Fibroblast of lung (primary cell): ENCODE data around the gene BCL7A.

Experiments
- EZH2 ChIP-seq: IDR thresholded peaks from 2 replicates; pipeline ENCODE4 v1.5.1; 2012; ENCODE audit warnings: low read length, control low read depth, mild to moderate bottlenecking; ENCODE audit errors: missing control alignments
- TF ChIP-seq, protein P1 (sequence below), 2 donors: IDR thresholded peaks in 1 of 2; conservative IDR thresholded peaks in 1 of 2; 1 replicate in 1 of 2; 2 replicates in 1 of 2; pipeline ENCODE4 v1.5.1; 2011 to 2012; ENCODE audit warnings: low read length in 2 of 2, control low read depth in 1 of 2, inconsistent platforms in 1 of 2, low read depth in 1 of 2, mild to moderate bottlenecking in 1 of 2

DNA sequence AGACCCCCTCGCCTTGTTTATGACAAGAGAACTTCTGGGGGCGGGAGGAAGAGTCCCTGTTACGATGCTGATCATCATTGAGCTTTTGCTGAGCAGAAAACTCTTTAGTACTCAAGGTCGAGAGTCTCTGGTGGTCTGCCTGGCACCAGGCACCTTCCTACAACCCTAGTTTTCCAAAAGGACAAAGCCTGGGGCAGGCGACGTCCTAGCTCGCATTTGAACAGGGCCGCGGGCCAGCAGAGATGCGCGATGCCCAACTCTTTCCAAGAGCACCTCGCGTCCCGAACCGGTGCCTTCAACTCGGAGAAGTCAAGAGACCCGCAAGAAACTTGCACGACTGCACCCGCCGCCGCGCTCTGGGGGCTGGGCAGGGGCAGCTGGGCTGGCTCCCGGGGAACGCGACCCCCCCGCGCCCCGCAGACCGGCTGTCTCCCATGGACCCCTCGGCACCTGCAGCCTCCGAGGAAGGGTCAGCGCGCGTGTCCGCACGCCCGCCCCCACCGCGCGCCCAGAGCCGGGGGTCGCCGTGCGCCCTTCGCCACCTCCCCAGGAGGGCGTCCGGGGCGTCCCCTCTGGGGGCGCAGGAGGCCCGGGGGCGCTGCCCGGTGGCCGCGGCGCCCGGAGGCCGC lies 377 bp upstream of the BCL7A start:
- TF ChIP-seq, protein P1, sequence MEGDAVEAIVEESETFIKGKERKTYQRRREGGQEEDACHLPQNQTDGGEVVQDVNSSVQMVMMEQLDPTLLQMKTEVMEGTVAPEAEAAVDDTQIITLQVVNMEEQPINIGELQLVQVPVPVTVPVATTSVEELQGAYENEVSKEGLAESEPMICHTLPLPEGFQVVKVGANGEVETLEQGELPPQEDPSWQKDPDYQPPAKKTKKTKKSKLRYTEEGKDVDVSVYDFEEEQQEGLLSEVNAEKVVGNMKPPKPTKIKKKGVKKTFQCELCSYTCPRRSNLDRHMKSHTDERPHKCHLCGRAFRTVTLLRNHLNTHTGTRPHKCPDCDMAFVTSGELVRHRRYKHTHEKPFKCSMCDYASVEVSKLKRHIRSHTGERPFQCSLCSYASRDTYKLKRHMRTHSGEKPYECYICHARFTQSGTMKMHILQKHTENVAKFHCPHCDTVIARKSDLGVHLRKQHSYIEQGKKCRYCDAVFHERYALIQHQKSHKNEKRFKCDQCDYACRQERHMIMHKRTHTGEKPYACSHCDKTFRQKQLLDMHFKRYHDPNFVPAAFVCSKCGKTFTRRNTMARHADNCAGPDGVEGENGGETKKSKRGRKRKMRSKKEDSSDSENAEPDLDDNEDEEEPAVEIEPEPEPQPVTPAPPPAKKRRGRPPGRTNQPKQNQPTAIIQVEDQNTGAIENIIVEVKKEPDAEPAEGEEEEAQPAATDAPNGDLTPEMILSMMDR (conservative IDR thresholded peaks at IDR 0.05 in 1 of 2, IDR thresholded peaks at IDR 0.05 in 1 of 2; ENCODE audit: low read depth in 1 of 2, low read length in 2 of 2): no peak
- no peak for TF ChIP-seq EZH2
